NCI-H2107 treated with DMSO at 0.1 percent for 48 hours (cell line): ENCODE data around the gene CHIC1.

Experiments used
- DNase-seq: peaks from one replicate; lab custom pipeline; 2025; ENCODE audit not compliant: unreplicated experiment; lab: John Stamatoyannopoulos, UW

The CHIC1 gene

GRCh38 chrX:73728602-73729001 lies 165.6 kb downstream of the CHIC1 start:
- no peak for DNase-seq
